ENCODE measurements around the gene STAT4.

Gene STAT4

DNA sequence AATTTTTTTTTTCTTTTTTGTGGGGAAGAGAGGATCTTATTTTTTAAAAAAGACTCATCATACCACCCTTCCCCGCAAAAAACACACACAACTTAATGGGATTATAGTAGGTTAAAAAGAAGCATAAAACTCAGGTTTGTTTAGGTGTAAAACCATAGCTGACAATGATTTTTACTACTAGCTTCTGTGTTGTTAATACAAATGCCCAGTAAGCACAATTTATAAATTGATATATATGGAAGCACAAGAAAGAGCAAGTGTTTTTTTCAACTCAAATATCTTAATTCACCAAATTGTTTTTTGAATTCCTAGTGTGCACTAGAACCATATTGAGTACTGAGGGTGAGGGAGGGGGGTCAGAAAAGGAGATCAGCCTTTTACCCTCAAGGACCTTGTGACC, 7.0 kb downstream of the STAT4 start:
- DNase-seq: no peak

DNA sequence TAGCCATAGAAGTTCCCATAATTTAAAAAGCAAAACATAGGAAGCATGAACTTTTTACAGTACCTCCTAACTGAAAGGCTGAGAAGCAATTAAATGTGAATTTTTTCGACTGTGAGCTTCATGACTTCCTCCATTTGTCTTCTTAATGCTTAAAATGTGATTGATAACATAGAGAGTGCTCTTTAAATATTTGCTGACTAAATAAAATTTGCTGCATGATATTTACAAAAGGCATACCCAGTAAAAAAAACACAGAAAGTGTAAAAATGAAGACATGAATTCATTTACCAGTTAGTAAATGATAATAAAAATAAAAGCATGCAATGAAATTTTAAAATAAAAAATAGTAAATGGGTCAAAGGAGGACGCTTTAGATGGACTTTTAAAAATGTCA, 21.9 kb downstream of the STAT4 start:
- DNase-seq: no peak

DNA sequence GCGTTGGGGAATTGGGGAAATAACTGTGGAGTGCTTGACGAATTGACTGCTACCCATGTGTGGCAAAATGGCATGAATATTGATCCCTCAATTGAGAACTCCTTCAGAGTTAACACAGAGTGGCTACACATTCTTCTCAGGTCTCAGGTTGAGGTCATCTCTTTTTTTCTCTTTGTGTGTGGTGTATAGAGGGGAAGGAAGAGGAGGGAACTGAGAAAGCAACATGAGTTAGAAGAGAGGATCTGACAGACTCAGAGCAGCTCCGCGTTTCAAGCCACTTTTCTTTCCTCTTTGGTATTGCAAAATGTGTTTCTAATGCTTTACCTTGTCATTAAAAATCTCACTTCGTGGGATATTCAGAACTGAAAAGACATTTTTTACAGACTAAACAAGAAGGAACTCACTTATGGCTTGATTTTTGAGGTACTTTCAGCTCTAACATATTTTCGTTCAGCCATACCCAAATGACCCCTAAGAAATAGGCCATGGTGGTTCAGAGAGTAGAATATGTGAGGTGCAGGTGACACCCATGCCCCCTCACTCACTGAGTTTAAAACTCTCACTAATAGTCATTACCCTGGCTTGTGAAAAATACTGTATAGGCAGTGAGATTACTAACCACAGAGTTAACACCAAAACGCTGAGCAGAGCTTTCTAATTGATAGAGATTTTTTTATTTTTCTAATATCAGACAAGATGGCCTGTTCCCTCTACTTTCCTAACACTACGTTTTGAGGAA, 22.5 kb downstream of the STAT4 start:
- no peak for DNase-seq

- DNase-seq: no peak
Observed at GRCh38 chr2:191127235-191127634, 23.6 kb downstream of the STAT4 start.

- no peak for DNase-seq
Observed at GRCh38 chr2:191126386-191127085, 24.3 kb downstream of the STAT4 start.

DNA sequence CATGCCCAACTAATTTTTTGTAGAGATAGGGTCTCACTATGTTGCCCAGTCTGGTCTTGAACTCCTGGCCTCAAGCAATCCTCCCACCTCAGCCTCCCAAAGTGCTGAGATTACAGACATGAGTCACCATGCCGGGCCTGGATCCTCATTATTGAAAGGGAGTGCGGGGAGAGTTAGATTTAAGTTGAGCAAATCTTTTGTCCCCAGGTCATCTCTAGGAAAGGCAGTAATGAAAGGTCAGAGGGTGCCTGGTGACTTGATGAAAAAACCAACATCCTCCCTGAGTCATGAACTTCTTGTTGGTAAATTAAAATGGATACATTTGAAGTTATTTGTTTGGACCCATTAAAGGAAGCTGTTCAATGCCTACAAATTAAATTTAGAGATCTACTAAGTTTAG, 25.1 kb downstream of the STAT4 start:
- DNase-seq: no peak

DNA sequence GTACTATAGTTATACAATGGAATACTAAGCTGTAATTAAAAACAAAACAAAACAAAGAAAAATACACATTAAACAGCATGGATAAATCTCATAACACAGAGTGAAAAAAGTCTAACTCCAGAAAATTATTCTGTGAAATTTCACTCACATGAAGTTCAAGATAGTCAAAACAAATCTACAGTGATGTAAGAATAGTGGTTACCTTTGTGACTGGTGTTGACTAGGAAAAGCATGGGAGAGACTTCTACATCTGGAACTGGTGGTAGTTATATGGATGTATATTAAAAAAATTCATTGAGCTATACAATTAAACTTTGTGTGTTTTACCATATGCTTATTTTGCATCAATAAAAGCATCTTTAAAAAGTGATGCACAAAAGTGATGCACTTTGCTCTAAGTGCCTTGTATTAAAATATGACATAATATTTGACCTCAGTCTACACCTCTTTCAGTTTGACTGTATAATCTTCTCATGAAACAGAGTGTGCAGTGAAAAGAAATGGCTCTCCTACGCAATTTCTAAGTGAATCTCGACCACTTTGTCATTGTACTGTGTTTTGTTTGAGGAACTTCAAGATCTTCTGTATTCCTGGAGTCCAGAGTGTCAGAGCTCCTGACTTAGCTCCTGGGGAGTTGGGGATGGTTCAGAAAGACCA, 28.0 kb downstream of the STAT4 start:
- no peak for DNase-seq

GRCh38 chr2:191117341-191117740, 33.5 kb downstream of the STAT4 start:
- no peak for DNase-seq

GRCh38 chr2:191115804-191116203, 35.0 kb downstream of the STAT4 start:
- no peak for DNase-seq

- peak; percentile 58 for DNase-seq
Observed at GRCh38 chr2:191115391-191115790, 35.4 kb downstream of the STAT4 start.

GRCh38 chr2:191114403-191114886, 36.3 kb downstream of the STAT4 start:
- DNase-seq: no peak

GRCh38 chr2:191113761-191114160, 37.0 kb downstream of the STAT4 start:
- DNase-seq: no peak

- no peak for DNase-seq
Observed at GRCh38 chr2:191112448-191112901, 38.3 kb downstream of the STAT4 start.

- DNase-seq: no peak
Observed at GRCh38 chr2:191109888-191110287, 40.9 kb downstream of the STAT4 start.

DNA sequence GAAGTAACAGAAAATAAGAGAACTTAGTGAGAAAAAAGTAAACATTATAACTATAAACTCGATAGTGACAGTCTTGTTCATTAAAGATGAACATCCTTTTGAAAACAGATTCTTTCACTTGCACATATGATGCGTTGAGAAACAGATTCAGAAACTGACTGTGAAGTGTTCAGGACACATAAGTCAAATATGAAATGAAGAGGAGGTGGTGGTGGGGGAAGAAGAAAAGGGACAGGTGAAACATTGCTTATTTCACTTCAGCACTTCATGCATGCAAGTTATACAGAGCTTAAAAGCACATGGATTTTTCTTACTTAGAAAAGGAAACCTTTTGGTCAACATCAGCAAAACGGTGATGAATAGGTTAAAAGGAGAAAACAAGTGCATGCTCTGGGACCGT, 42.5 kb downstream of the STAT4 start:
- DNase-seq: no peak

- DNase-seq: no peak
Observed at GRCh38 chr2:191105082-191105481, 45.7 kb downstream of the STAT4 start.

- DNase-seq: no peak
Observed at GRCh38 chr2:191103774-191104173, 47.0 kb downstream of the STAT4 start.

DNA sequence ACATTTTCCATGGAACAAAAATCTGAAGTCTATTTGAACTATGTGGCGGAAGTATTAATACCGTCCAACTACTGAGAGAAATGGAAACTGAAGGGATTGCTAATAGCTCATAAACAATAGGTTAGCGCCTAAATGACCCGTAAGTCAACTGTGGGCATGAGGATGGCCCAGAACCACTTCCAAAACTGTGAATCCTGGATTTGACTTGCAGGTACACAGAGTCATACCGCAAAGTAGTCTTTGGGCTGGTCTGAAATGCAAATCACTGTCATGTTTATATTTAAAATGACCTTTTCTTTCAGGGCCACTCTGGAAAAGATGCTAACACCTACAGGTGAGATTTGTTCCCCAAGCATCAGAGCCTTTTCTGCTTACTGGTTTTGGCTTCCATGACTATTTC, 50.6 kb downstream of the STAT4 start:
- DNase-seq: no peak

- DNase-seq: no peak
Observed at GRCh38 chr2:191087311-191087710, 63.5 kb downstream of the STAT4 start.

DNA sequence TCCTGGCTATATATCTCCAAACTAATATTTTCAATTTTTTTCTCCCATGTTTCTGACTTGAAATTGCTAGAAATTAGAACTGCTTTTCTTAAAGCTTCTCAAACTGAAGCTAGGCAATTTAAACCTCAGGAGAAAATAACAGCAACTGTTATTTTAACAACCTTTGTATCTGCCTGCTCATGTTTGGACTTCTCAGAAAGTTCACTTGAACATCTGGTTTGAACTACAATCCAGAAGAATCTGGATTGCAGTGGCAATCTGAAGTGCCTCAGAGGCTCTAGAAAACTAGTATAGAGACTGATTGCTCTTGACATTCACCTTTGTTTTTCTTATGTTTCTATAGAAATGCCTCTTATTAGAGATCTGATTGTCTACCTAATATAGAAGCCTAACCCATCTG, 64.1 kb downstream of the STAT4 start:
- DNase-seq: no peak

GRCh38 chr2:191083540-191083939, 67.3 kb downstream of the STAT4 start:
- DNase-seq: no peak

DNA sequence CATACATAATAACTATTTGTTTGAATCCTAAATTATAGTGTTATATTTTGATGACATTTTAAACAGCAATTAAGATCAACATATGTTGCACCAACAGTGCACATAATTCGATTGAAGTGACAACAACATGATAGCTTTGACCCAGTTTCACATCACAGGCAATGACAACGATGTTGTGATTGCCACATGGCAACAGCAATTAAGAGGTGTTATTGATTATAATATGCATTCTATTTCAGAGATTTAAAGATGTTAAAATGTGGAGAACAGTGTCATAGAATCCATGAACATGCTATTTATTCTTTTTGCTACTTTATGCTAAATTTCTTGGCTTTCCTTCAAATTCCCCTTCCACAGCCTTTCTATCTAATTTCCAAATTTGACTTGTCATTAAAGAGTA, 68.5 kb downstream of the STAT4 start:
- DNase-seq: no peak

- no peak for DNase-seq
Observed at GRCh38 chr2:191081411-191082155, 69.2 kb downstream of the STAT4 start.
